H1 (cell line): ENCODE results near the gene HOXC11. TPM values are rescaled to one million over a fixed set of nuclear protein-coding genes. Genes with fewer than 3 reads are reported as not detected.
A peak's percentile ranks its signal among the peaks of the same experiment; 100 is the strongest.

Source experiments
- CTCF ChIA-PET: fragments of 300-600 bp; sonication (Branson Sonifier 250); formaldehyde crosslinking; loops from one replicate; lab custom pipeline; 2021; ENCODE audit not compliant: partially characterized antibody; lab: Charles Lee
- POLR2A ChIA-PET: fragments of 300-600 bp; sonication (Branson Sonifier 250); formaldehyde crosslinking; loops from one replicate; lab custom pipeline; 2021; ENCODE audit warnings: inconsistent platforms; ENCODE audit not compliant: partially characterized antibody; lab: Charles Lee
- DNase-seq, 2 experiments: peaks; one replicate each; pipeline versions ENCODE4 v3.0.0 to v3.0.0-alpha.2; 2010 to 2022; ENCODE audit warnings: low spot score in 2 of 2, low read depth in 1 of 2, mixed read lengths in 1 of 2
- FAIRE-seq: peaks from 2 replicates; lab custom pipeline; 2011; peaks lifted over from hg19 to GRCh38; lab: Jason Lieb, UNC
- H2AFZ ChIP-seq: 2 replicates; pipeline ENCODE4 v1.8.1; 2012; ENCODE audit warnings: low read length, inconsistent platforms
- H2AK5ac ChIP-seq: 2 replicates; pipeline ENCODE4 v1.6.1; 2013; ENCODE audit warnings: low read depth, low read length
- H2BK120ac ChIP-seq: replicated peaks from 2 replicates; pipeline ENCODE3; 2013; ENCODE audit warnings: low read depth, low read length, inconsistent platforms
- H2BK12ac ChIP-seq: 2 replicates; pipeline ENCODE4 v1.6.1; 2013; ENCODE audit warnings: low read depth, low read length
- H2BK15ac ChIP-seq: 2 replicates; pipeline ENCODE4 v1.6.1; 2013; ENCODE audit warnings: low read length
- H2BK20ac ChIP-seq: 2 replicates; pipeline ENCODE4 v1.6.1; 2013; ENCODE audit warnings: low read length
- H2BK5ac ChIP-seq: 2 replicates; pipeline ENCODE4 v1.6.1; 2013; ENCODE audit warnings: low read depth, low read length
- H3K14ac ChIP-seq: 2 replicates; pipeline ENCODE4 v1.6.1; 2013; ENCODE audit warnings: inconsistent platforms; ENCODE audit not compliant: insufficient read length
- H3K18ac ChIP-seq: 2 replicates; pipeline ENCODE4 v1.6.1; 2013; ENCODE audit warnings: low read length; ENCODE audit errors: extremely low read depth
- H3K23ac ChIP-seq: 2 replicates; pipeline ENCODE4 v1.6.1; 2013; ENCODE audit warnings: inconsistent platforms; ENCODE audit not compliant: insufficient read length
- H3K23me2 ChIP-seq: 2 replicates; pipeline ENCODE4 v1.6.1; 2013; ENCODE audit warnings: low read depth, low read length
- H3K27ac ChIP-seq: 2 replicates; pipeline ENCODE4 v1.6.1; 2011; ENCODE audit warnings: low read depth, low read length, inconsistent platforms
- H3K27me3 ChIP-seq, 4 experiments: replicated peaks in 1 of 4; 1 replicate in 1 of 4; 2 replicates in 3 of 4; pipeline versions ENCODE4 v1.6.1 to v1.8.1; 2011 to 2013; ENCODE audit warnings: low read length in 3 of 4, mild to moderate bottlenecking in 3 of 4, inconsistent platforms in 2 of 4, mixed read lengths in 2 of 4, moderate library complexity in 1 of 4; ENCODE audit not compliant: control insufficient read depth in 3 of 4, insufficient read depth in 3 of 4; ENCODE audit errors: extremely low read depth in 1 of 4
- H3K36me3 ChIP-seq, 4 experiments: 2 replicates each; pipeline versions ENCODE4 v1.6.1 to v1.8.1; 2011 to 2013; ENCODE audit warnings: mild to moderate bottlenecking in 4 of 4, low read length in 3 of 4, moderate library complexity in 2 of 4, control low read depth in 1 of 4, inconsistent platforms in 1 of 4; ENCODE audit not compliant: insufficient read depth in 4 of 4, control insufficient read depth in 2 of 4
- H3K4ac ChIP-seq: replicated peaks from 2 replicates; pipeline ENCODE3; 2013; ENCODE audit warnings: low read length, low read depth, mixed read lengths, inconsistent platforms; ENCODE audit not compliant: insufficient read length
- H3K4me1 ChIP-seq, 4 experiments: replicated peaks in 1 of 4; 1 replicate in 1 of 4; 2 replicates in 3 of 4; pipeline versions ENCODE4 v1.6.1 to v1.8.1; 2011 to 2013; ENCODE audit warnings: low read length in 3 of 4, inconsistent platforms in 2 of 4, mixed read lengths in 1 of 4; ENCODE audit not compliant: insufficient read depth in 4 of 4, control insufficient read depth in 3 of 4
- H3K4me2 ChIP-seq, 2 experiments: 2 replicates each; pipeline versions ENCODE4 v1.6.1 to v1.8.1; 2011 to 2013; ENCODE audit warnings: low read depth in 2 of 2, low read length in 2 of 2, control low read depth in 1 of 2, inconsistent platforms in 1 of 2, mild to moderate bottlenecking in 1 of 2; ENCODE audit not compliant: insufficient read depth in 1 of 2
- H3K4me3 ChIP-seq, 4 experiments: fragments of 200-600, 300-600 bp in 1 of 4; sonication (generic), shearing (Covaris generic), sonication (Bioruptor Twin) in 1 of 4; 2 replicates each; pipeline versions ENCODE4 v1.5.1 to v1.8.1; 2011 to 2016; ENCODE audit warnings: low read length in 4 of 4, low read depth in 3 of 4, control low read depth in 2 of 4, inconsistent platforms in 2 of 4, mild to moderate bottlenecking in 2 of 4, mixed read lengths in 1 of 4, moderate library complexity in 1 of 4; ENCODE audit not compliant: insufficient read depth in 2 of 4; ENCODE audit errors: extremely low read depth in 1 of 4
- H3K56ac ChIP-seq: replicated peaks from 2 replicates; pipeline ENCODE3; 2013; ENCODE audit warnings: low read depth, mild to moderate bottlenecking, mixed read lengths, low read length, inconsistent platforms; ENCODE audit not compliant: insufficient read length
- H3K79me1 ChIP-seq: 2 replicates; pipeline ENCODE4 v1.6.1; 2013; ENCODE audit warnings: low read depth, low read length, control low read depth
- H3K79me2 ChIP-seq, 2 experiments: 2 replicates each; pipeline versions ENCODE4 v1.6.1 to v1.8.1; 2012 to 2013; ENCODE audit warnings: low read length in 2 of 2, mild to moderate bottlenecking in 2 of 2, inconsistent platforms in 1 of 2; ENCODE audit not compliant: insufficient read depth in 2 of 2, control insufficient read depth in 1 of 2
- H3K9ac ChIP-seq, 4 experiments: replicated peaks in 1 of 4; 1 replicate in 1 of 4; 2 replicates in 3 of 4; pipeline versions ENCODE4 v1.6.1 to v1.8.1; 2011 to 2013; ENCODE audit warnings: low read depth in 3 of 4, low read length in 3 of 4, control low read depth in 2 of 4, mild to moderate bottlenecking in 2 of 4, moderate library complexity in 2 of 4, inconsistent platforms in 1 of 4; ENCODE audit errors: extremely low read depth in 1 of 4
- H3K9me3 ChIP-seq, 2 experiments: 2 replicates each; pipeline versions ENCODE4 v1.6.1 to v1.8.1; 2012 to 2013; ENCODE audit warnings: mild to moderate bottlenecking in 2 of 2, moderate library complexity in 2 of 2, control low read depth in 1 of 2, inconsistent platforms in 1 of 2, low read depth in 1 of 2, low read length in 1 of 2, mixed read lengths in 1 of 2; ENCODE audit not compliant: insufficient read depth in 2 of 2
- H4K20me1 ChIP-seq, 2 experiments: replicated peaks in 1 of 2; 2 replicates each; pipeline versions ENCODE3 to v1.8.1; 2011 to 2013; ENCODE audit warnings: inconsistent platforms in 2 of 2, low read length in 2 of 2, mild to moderate bottlenecking in 1 of 2; ENCODE audit not compliant: insufficient read depth in 2 of 2, control insufficient read depth in 1 of 2
- H4K5ac ChIP-seq: 2 replicates; pipeline ENCODE4 v1.6.1; 2013; ENCODE audit warnings: low read length, low read depth, mixed read lengths, inconsistent platforms; ENCODE audit not compliant: insufficient read length
- H4K8ac ChIP-seq: 2 replicates; pipeline ENCODE4 v1.8.0; 2013; ENCODE audit warnings: mild to moderate bottlenecking, moderate library complexity, low read length, inconsistent platforms; ENCODE audit not compliant: insufficient read depth; ENCODE audit errors: extremely low read depth
- H4K91ac ChIP-seq: replicated peaks from 2 replicates; pipeline ENCODE3; 2013; ENCODE audit warnings: low read length, mixed read lengths, inconsistent platforms; ENCODE audit not compliant: insufficient read length
- WGBS, 2 experiments: shearing (Covaris generic) in 1 of 2; methylation state at CpG; one replicate each; pipeline versions ENCODE4 v1.1.6 to v1.1.7; 2013 to 2015; ENCODE audit warnings: low lambda C conversion rate in 2 of 2, mixed read lengths in 2 of 2, inconsistent platforms in 1 of 2, low coverage in 1 of 2, missing lambda C conversion rate in 1 of 2; ENCODE audit not compliant: insufficient replicate concordance in 2 of 2, insufficient coverage in 1 of 2, insufficient read length in 1 of 2; ENCODE audit errors: extremely low coverage in 1 of 2, missing lambda C conversion rate in 1 of 2; 5-methylcytosine and 5-hydroxymethylcytosine counted together
- polyA plus RNA-seq, 7 experiments: library from polyadenylated mRNA; depleted of rRNA in 3 of 7; stranded (reverse) in 5 of 7; unstranded in 2 of 7; fragments of >200 nt in 5 of 7; fragments of 200-250 nt in 2 of 7; gene quantifications; 1 replicate in 5 of 7; 2 replicates in 1 of 7; 4 replicates in 1 of 7; pipeline versions ENCODE4 v1.2.1 to v1.2.3, GENCODE V29; 2011 to 2013; ENCODE audit warnings: missing spikeins in 2 of 7, mixed read lengths in 2 of 7
- total RNA-seq: library from RNA; stranded (reverse); fragmentation: NEBNext Ultra II Directional; extraction: Animal tissue kit (Norgen Biotek cat#: 25700); gene quantifications from 2 replicates; pipeline ENCODE4 v1.2.1, GENCODE V29; 2021

Gene HOXC11
- total and polyA plus RNA-seq, 2 of the 8 experiments (the other 6 are each of a cell fraction or from before 2014, with no cell fraction given), result not detected

DNA sequence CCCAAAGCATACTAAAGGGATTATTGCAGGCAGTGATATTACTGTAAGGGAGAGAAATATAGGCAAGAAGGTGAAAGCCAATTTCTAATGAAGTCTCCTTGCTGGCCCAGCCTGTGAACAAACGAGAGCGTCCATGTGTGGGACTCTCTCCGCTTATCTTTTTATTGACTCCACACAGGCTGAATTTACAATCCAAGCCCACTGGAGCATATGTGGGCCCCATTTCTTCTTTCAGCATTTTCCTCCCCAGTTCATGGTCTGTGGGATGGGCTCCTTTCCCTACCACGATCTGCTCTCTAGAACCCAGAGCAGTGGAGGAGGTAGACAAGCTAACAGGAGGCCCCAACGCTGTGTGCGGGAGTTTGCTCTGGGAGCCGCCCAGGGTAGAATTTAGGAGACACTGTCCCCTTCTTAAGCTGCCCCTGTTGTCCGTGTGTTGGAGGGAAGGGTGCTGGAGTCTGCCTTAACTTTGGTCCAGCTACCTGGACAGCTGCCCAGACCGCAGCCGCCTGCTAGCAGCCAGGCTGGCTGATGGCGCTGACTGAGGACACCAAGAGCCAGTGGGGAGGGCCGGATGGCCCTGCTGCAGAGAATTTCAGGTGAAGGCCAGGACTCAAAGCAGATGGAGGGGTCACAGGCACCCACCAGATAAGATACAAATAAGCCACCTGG, 3.2 kb upstream of the HOXC11 start:
- CTCF ChIA-PET, result interaction anchor here (0.6 to 2.4 kb wide), 10 partner anchors 15 to 217 kb away, joined by 3 to 8 read pairs (median 3); partner anchors contain the start of genes CISTR, HOXC10 and HOXC5
- 35% methylated on average over 12 of the region's 12 CpGs; no CpG with 5 or more reads in 1 of the 2 experiments for WGBS, 2 experiments
- POLR2A ChIA-PET, result interaction anchor here (1.1 kb wide), 2 partner anchors 16 to 44 kb away, joined by 3 read pairs; no protein-coding TSS in a partner anchor
- no peak for DNase-seq
- no peaks in the 10 kb centered on the region for H3K79me1 ChIP-seq
- peaks cover 0 to 8% (median 4%) of the 10 kb centered on the region in 4 experiments; a peak in 5 of 7 replicates for H3K4me1 ChIP-seq
- no peak for FAIRE-seq
- no peak overlapping the region for H2BK5ac ChIP-seq
- peaks cover 99 to 100% (median 100%) of the 10 kb centered on the region in 4 experiments for H3K27me3 ChIP-seq
- no peak overlapping the region for H3K56ac ChIP-seq
- peaks cover 0 to 3% (median 0%) of the 10 kb centered on the region in 4 experiments; a peak in 2 of 8 replicates for H3K36me3 ChIP-seq
- peaks cover 15 to 36% of the 10 kb centered on the region in 2 experiments for H4K20me1 ChIP-seq
- no peak overlapping the region for H2BK20ac ChIP-seq
- no peak overlapping the region for H3K9ac ChIP-seq
- H4K8ac ChIP-seq, result no peak overlapping the region
- H3K23ac ChIP-seq, result no peak overlapping the region
- no peak overlapping the region for H3K14ac ChIP-seq
- no peak overlapping the region for H3K4me3 ChIP-seq
- no peak overlapping the region for H3K27ac ChIP-seq
- no peak overlapping the region for H4K5ac ChIP-seq
- no peak overlapping the region for H2AFZ ChIP-seq
- no peak overlapping the region for H3K4ac ChIP-seq
- H2BK120ac ChIP-seq, result no peak overlapping the region
- H2BK12ac ChIP-seq, result 0 out of 2 replicates have a peak overlapping the region, but pooled peaks have one; percentile 27
- 0 out of 2 replicates have a peak, but pooled peaks cover 1% of the 10 kb centered on the region for H3K23me2 ChIP-seq
- H2AK5ac ChIP-seq, result no peak overlapping the region
- H4K91ac ChIP-seq, result no peak overlapping the region
- no peak overlapping the region for H3K4me2 ChIP-seq
- no peak overlapping the region for H2BK15ac ChIP-seq
- H3K18ac ChIP-seq, result no peak overlapping the region
- H3K79me2 ChIP-seq, result no peaks in the 10 kb centered on the region
- H3K9me3 ChIP-seq, result 0 out of 4 replicates have a peak, but pooled peaks cover 0 to 2% of the 10 kb centered on the region in 2 experiments
